HG03175 (cell line): Measurements from ENCODE around the gene BCL10.

Source experiments
- ATAC-seq: cut with Tn5 transposase; IDR thresholded peaks from one replicate; pipeline ENCODE4 v1.9.1; 2021; ENCODE audit warnings: mild to moderate bottlenecking, moderate library complexity; ENCODE audit not compliant: unreplicated experiment

BCL10 gene

GRCh38 chr1:85224734-85225623, 51.5 kb downstream of the BCL10 start:
- ATAC-seq: no peak

GRCh38 chr1:85224295-85224694, 52.1 kb downstream of the BCL10 start:
- ATAC-seq: no peak

- ATAC-seq: no peak
Measured at GRCh38 chr1:85223334-85223733, 53.1 kb downstream of the BCL10 start.

- no peak for ATAC-seq
Measured at GRCh38 chr1:85220756-85221201, 55.7 kb downstream of the BCL10 start.

GRCh38 chr1:85219853-85220610, 56.4 kb downstream of the BCL10 start:
- ATAC-seq: no peak

GRCh38 chr1:85216697-85217096, 59.7 kb downstream of the BCL10 start:
- ATAC-seq: no peak
